Endothelial cell of umbilical vein (primary cell): Measurements from ENCODE around the gene RASD1. TPM values are rescaled to one million over a fixed set of nuclear protein-coding genes. Genes with fewer than 3 reads are reported as not detected.

Experiments
- BruUV-seq: library from RNA; stranded (reverse); fragments of 400-500 nt; replicated peaks from 2 replicates; lab custom pipeline; 2021; lab: Mats Ljungman, UMichigan
- CTCF ChIA-PET: fragments of 300-600, 350-600 bp; sonication (Branson Sonifier 250); formaldehyde crosslinking; loops from one replicate; lab custom pipeline; 2021; ENCODE audit warnings: antibody characterized with exemption, inconsistent platforms; lab: Charles Lee
- POLR2A ChIA-PET: fragments of 300-600, 350-600 bp; sonication (Branson Sonifier 250); formaldehyde crosslinking; loops from one replicate; lab custom pipeline; 2021; ENCODE audit warnings: antibody characterized with exemption, inconsistent platforms; lab: Charles Lee
- DNase-seq: peaks from one replicate; pipeline ENCODE4 v3.0.0-alpha.2; 2011; ENCODE audit warnings: low read depth, low spot score
- FAIRE-seq: peaks from 2 replicates; lab custom pipeline; 2011; peaks lifted over from hg19 to GRCh38; lab: Jason Lieb, UNC
- H2AFZ ChIP-seq: 2 replicates; pipeline ENCODE4 v1.6.0; 2012; ENCODE audit warnings: low read depth, low read length, control low read depth, inconsistent platforms
- H3K27ac ChIP-seq: 2 replicates; pipeline ENCODE4 v1.5.1; 2011; ENCODE audit warnings: low read depth, mild to moderate bottlenecking, control low read depth, low read length, moderate library complexity; ENCODE audit not compliant: insufficient read depth
- H3K27me3 ChIP-seq, 2 experiments: 2 replicates each; pipeline versions ENCODE4 v1.6.0 to v1.6.1; 2011; ENCODE audit warnings: low read length in 2 of 2, mixed read lengths in 1 of 2; ENCODE audit not compliant: control insufficient read depth in 2 of 2, insufficient read depth in 2 of 2
- H3K36me3 ChIP-seq, 2 experiments: 2 replicates in 1 of 2; 3 replicates in 1 of 2; pipeline ENCODE4 v1.5.1; 2011; ENCODE audit warnings: low read length in 2 of 2, mild to moderate bottlenecking in 1 of 2, moderate library complexity in 1 of 2; ENCODE audit not compliant: control insufficient read depth in 2 of 2, insufficient read depth in 2 of 2; ENCODE audit errors: extremely low read depth in 1 of 2
- H3K4me1 ChIP-seq: 3 replicates; pipeline ENCODE4 v1.5.1; 2011; ENCODE audit warnings: mild to moderate bottlenecking, low read length; ENCODE audit not compliant: control insufficient read depth, insufficient read depth; ENCODE audit errors: extremely low read depth
- H3K4me2 ChIP-seq: 2 replicates; pipeline ENCODE4 v1.6.1; 2011; ENCODE audit warnings: low read length, control low read depth, mixed read lengths; ENCODE audit not compliant: insufficient read depth
- H3K4me3 ChIP-seq, 3 experiments: fragments of 200-600 bp in 1 of 3; sonication (generic), shearing (Covaris generic) in 1 of 3; replicated peaks in 1 of 3; 2 replicates each; pipeline ENCODE4 v1.5.1; 2011 to 2016; ENCODE audit warnings: control low read depth in 3 of 3, low read length in 3 of 3, mild to moderate bottlenecking in 2 of 3, inconsistent platforms in 1 of 3, low read depth in 1 of 3, moderate library complexity in 1 of 3; ENCODE audit not compliant: insufficient read depth in 1 of 3
- H3K79me2 ChIP-seq: 2 replicates; pipeline ENCODE4 v1.6.0; 2012; ENCODE audit warnings: low read length, inconsistent platforms; ENCODE audit not compliant: control insufficient read depth, insufficient read depth
- H3K9ac ChIP-seq: replicated peaks from 2 replicates; pipeline ENCODE3; 2011; ENCODE audit warnings: low read length, control low read depth; ENCODE audit not compliant: insufficient read depth; ENCODE audit errors: extremely low read depth
- H3K9me1 ChIP-seq: replicated peaks from 3 replicates; pipeline ENCODE4 v1.6.0; 2011; ENCODE audit warnings: mild to moderate bottlenecking, low read length; ENCODE audit not compliant: control insufficient read depth, insufficient read depth; ENCODE audit errors: extremely low read depth
- H3K9me3 ChIP-seq: replicated peaks from 2 replicates; pipeline ENCODE4 v1.5.1; 2012; ENCODE audit warnings: low read length, inconsistent platforms; ENCODE audit not compliant: control insufficient read depth, insufficient read depth
- H4K20me1 ChIP-seq: replicated peaks from 2 replicates; pipeline ENCODE3; 2011; ENCODE audit warnings: mild to moderate bottlenecking, low read length; ENCODE audit not compliant: control insufficient read depth, insufficient read depth; ENCODE audit errors: extremely low read depth
- CTCF ChIP-seq, 2 donors: IDR thresholded peaks; 1 replicate in 1 of 2; 2 replicates in 1 of 2; pipeline ENCODE4 v1.5.1; 2011; ENCODE audit warnings: low read length in 2 of 2, mild to moderate bottlenecking in 2 of 2, moderate library complexity in 2 of 2, control low read depth in 1 of 2, inconsistent platforms in 1 of 2, low read depth in 1 of 2; ENCODE audit not compliant: insufficient read depth in 1 of 2; ENCODE audit errors: extremely low read depth in 1 of 2
- EZH2 ChIP-seq: IDR thresholded peaks from 2 replicates; pipeline ENCODE4 v1.6.1; 2012; ENCODE audit warnings: borderline replicate concordance, low read depth, mild to moderate bottlenecking, moderate library complexity, low read length, inconsistent platforms; ENCODE audit not compliant: severe bottlenecking
- FOS ChIP-seq: IDR thresholded peaks from 2 replicates; pipeline ENCODE4 v1.6.1; 2011; ENCODE audit warnings: mild to moderate bottlenecking, low read length, moderate library complexity, borderline replicate concordance; ENCODE audit not compliant: insufficient read depth
- GATA2 ChIP-seq: IDR thresholded peaks from 2 replicates; pipeline ENCODE4 v1.7.0; 2011; ENCODE audit warnings: low read depth, mild to moderate bottlenecking, moderate library complexity, mixed read lengths, low read length; ENCODE audit not compliant: insufficient read length, insufficient read depth
- JUN ChIP-seq: IDR thresholded peaks from 2 replicates; pipeline ENCODE4 v1.6.1; 2011; ENCODE audit warnings: borderline replicate concordance, low read depth; ENCODE audit not compliant: insufficient read length, insufficient read depth
- MAX ChIP-seq: IDR thresholded peaks from 2 replicates; pipeline ENCODE4 v1.6.1; 2011; ENCODE audit not compliant: insufficient read depth, insufficient read length
- MYC ChIP-seq: IDR thresholded peaks from one replicate; pipeline ENCODE4 v1.6.1; 2011; ENCODE audit warnings: mild to moderate bottlenecking, low read depth, low read length
- POLR2A ChIP-seq: IDR thresholded peaks from 2 replicates; pipeline ENCODE4 v1.6.1; 2012; ENCODE audit warnings: low read depth, mild to moderate bottlenecking, control low read depth, low read length
- POLR2AphosphoS5 ChIP-seq: IDR thresholded peaks from 2 replicates; pipeline ENCODE4 v1.6.1; 2012; ENCODE audit warnings: low read depth, mild to moderate bottlenecking, control low read depth, low read length, moderate library complexity; ENCODE audit not compliant: insufficient read depth
- dilution Hi-C: fragments of 300-500 bp; cut with MboI; formaldehyde crosslinking; loops from one replicate; pipeline ENCODE4 v1.15.0; 2019; ENCODE audit warnings: low sequenced_read_pairs; ENCODE audit not compliant: extremely low pct_ligation_motif_present
- intact Hi-C: fragments of 100-400 bp; cut with micrococcal nuclease; formaldehyde crosslinking; loops from one replicate; pipeline ENCODE4 v1.10.0; 2022
- polyA plus RNA-seq, 4 experiments: library from polyadenylated mRNA; depleted of rRNA in 3 of 4; stranded (reverse) in 3 of 4; unstranded in 1 of 4; fragments of >200 nt; gene quantifications; 2 replicates each; pipeline versions ENCODE4 v1.2.1 to v1.2.3, GENCODE V29; 2011 to 2012; ENCODE audit warnings: missing spikeins in 1 of 4
- total RNA-seq: library from RNA; stranded (reverse); gene quantifications from 2 replicates; pipeline ENCODE4 v1.2.3, GENCODE V29; 2021

RASD1 gene
- total and polyA plus RNA-seq, 2 donors (not counting 3 experiments of a cell fraction or from before 2014, with no cell fraction given): 4.2 to 15.7 TPM

- POLR2A ChIA-PET: no interaction called here
These were observed 10.8 kb upstream of the RASD1 start for GRCh38 chr17:17506893-17507464.

More at GRCh38 chr17:17506893-17507464, 10.8 kb upstream of the RASD1 start:
- Histone ChIP-seq H3K4me3 (no peak overlapping the region), H2AFZ (no peak overlapping the region), H3K27me3 (no peaks in the 10 kb centered on the region), H4K20me1 (no peaks in the 10 kb centered on the region), H3K4me1 (no peaks in the 10 kb centered on the region), H3K79me2 (no peaks in the 10 kb centered on the region), H3K4me2 (no peak overlapping the region), H3K27ac (no peak overlapping the region), H3K9me3 (no peaks in the 10 kb centered on the region), H3K9ac (no peak overlapping the region), H3K36me3 (no peaks in the 10 kb centered on the region), H3K9me1 (no peaks in the 10 kb centered on the region)
- no TSS peak for BruUV-seq
- DNase-seq: no peak
- CTCF ChIA-PET: interaction anchor here (0.8 to 4.0 kb wide), 4 partner anchors 10 to 151 kb away, joined by 3 to 33 read pairs (median 4); partner anchors contain the start of gene RASD1
- intact Hi-C loops: no loop called here
- dilution Hi-C loops: no loop called here
- FAIRE-seq: no peak
- TF ChIP-seq MYC (no peak), JUN (no peak), POLR2A (no peak), GATA2 (no peak), MAX (no peak), CTCF (IDR thresholded peaks at IDR 0.05; ENCODE audit: extremely low read depth in 1 of 2, insufficient read depth in 1 of 2, low read depth in 1 of 2, low read length in 2 of 2) (no peak), FOS (no peak), EZH2 (no peak), POLR2AphosphoS5 (no peak)
